Measurements from ENCODE around the gene L1TD1. TPM values are rescaled to one million over a fixed set of nuclear protein-coding genes. Genes with fewer than 3 reads are reported as not detected.
A peak's percentile ranks its signal among the peaks of the same experiment; 100 is the strongest.
"Not testable (repeated sequence)": the region's sequence is repeated elsewhere in the genome, so short reads cannot be mapped to it uniquely, and the experiment has no call there.

L1TD1 gene
- total RNA-seq, 1 donor from 2014 or later: under 0.01 TPM

GRCh38 chr1:62209931-62210595 is 15.4 kb downstream of the L1TD1 start:
- DNase-seq (ENCODE audit: low read depth): peak; percentile 85
- peak; percentile 21 for TF ChIP-seq CTCF (IDR thresholded peaks at IDR 0.05; ENCODE audit: insufficient read depth, low read length, severe bottlenecking)
- FAIRE-seq: no peak

GRCh38 chr1:62210960-62211359 is 16.3 kb downstream of the L1TD1 start:
- no peak for TF ChIP-seq CTCF (IDR thresholded peaks at IDR 0.05; ENCODE audit: insufficient read depth, low read length, severe bottlenecking)
- DNase-seq (ENCODE audit: low read depth) (no peak), FAIRE-seq (no peak)
- Histone ChIP-seq H3K4me3 (ENCODE audit: low read depth, low read length) (no peak overlapping the region), H3K36me3 (ENCODE audit: control insufficient read depth, insufficient read depth, low read length) (no peaks in the 10 kb centered on the region), H3K27me3 (ENCODE audit: control insufficient read depth, insufficient read depth, low read length) (no peaks in the 10 kb centered on the region)

More at GRCh38 chr1:62209931-62210595, 15.4 kb downstream of the L1TD1 start:
- no peaks in the 10 kb centered on the region for H3K27me3 ChIP-seq (ENCODE audit: control insufficient read depth, insufficient read depth, low read length)
- no peaks in the 10 kb centered on the region for H3K36me3 ChIP-seq (ENCODE audit: control insufficient read depth, insufficient read depth, low read length)
- no peak overlapping the region for H3K4me3 ChIP-seq (ENCODE audit: low read depth, low read length)

GRCh38 chr1:62212411-62212810 is 17.8 kb downstream of the L1TD1 start:
- TF ChIP-seq CTCF (IDR thresholded peaks at IDR 0.05; ENCODE audit: insufficient read depth, low read length, severe bottlenecking): no peak
- H3K4me3 ChIP-seq (ENCODE audit: low read depth, low read length): no peak overlapping the region
- no peaks in the 10 kb centered on the region for H3K36me3 ChIP-seq (ENCODE audit: control insufficient read depth, insufficient read depth, low read length)
- no peaks in the 10 kb centered on the region for H3K27me3 ChIP-seq (ENCODE audit: control insufficient read depth, insufficient read depth, low read length)
- DNase-seq (ENCODE audit: low read depth) (no peak), FAIRE-seq (no peak)

- no peak for TF ChIP-seq CTCF (IDR thresholded peaks at IDR 0.05; ENCODE audit: insufficient read depth, low read length, severe bottlenecking)
- FAIRE-seq: no peak
- Histone ChIP-seq H3K27me3 (ENCODE audit: control insufficient read depth, insufficient read depth, low read length) (no peaks in the 10 kb centered on the region), H3K36me3 (ENCODE audit: control insufficient read depth, insufficient read depth, low read length) (no peaks in the 10 kb centered on the region), H3K4me3 (ENCODE audit: low read depth, low read length) (no peak overlapping the region)
- no peak for DNase-seq (ENCODE audit: low read depth)
These were observed 18.6 kb downstream of the L1TD1 start for GRCh38 chr1:62213075-62213914.

- FAIRE-seq: no peak
- H3K4me3 ChIP-seq (ENCODE audit: low read depth, low read length): no peak overlapping the region
- DNase-seq (ENCODE audit: low read depth): no peak
- TF ChIP-seq CTCF (IDR thresholded peaks at IDR 0.05; ENCODE audit: insufficient read depth, low read length, severe bottlenecking): no peak
- no peaks in the 10 kb centered on the region for H3K36me3 ChIP-seq (ENCODE audit: control insufficient read depth, insufficient read depth, low read length)
- no peaks in the 10 kb centered on the region for H3K27me3 ChIP-seq (ENCODE audit: control insufficient read depth, insufficient read depth, low read length)
These were observed 24.0 kb downstream of the L1TD1 start for GRCh38 chr1:62218604-62219003.

GRCh38 chr1:62220456-62220855 is 25.8 kb downstream of the L1TD1 start:
- not testable (repeated sequence) for H3K27me3 ChIP-seq (ENCODE audit: control insufficient read depth, insufficient read depth, low read length); DNase-seq (ENCODE audit: low read depth); FAIRE-seq; H3K36me3 ChIP-seq (ENCODE audit: control insufficient read depth, insufficient read depth, low read length); H3K4me3 ChIP-seq (ENCODE audit: low read depth, low read length)

Data from bronchial epithelial cell (primary cell).